DMS 273 (cell line): ENCODE measurements around the gene DMTF1.
"Not testable (repeated sequence)": the region's sequence is repeated elsewhere in the genome, so short reads cannot be mapped to it uniquely, and the experiment has no call there.

Experiments used
- DNase-seq: peaks from one replicate; lab custom pipeline; 2025; ENCODE audit not compliant: unreplicated experiment; lab: John Stamatoyannopoulos, UW

The DMTF1 gene

GRCh38 chr7:87220026-87220733 lies 67.9 kb downstream of the DMTF1 start:
- peak; percentile 98 for DNase-seq

- DNase-seq, result peak; percentile 68
These were observed 68.5 kb downstream of the DMTF1 start for GRCh38 chr7:87220734-87221215.

- no peak for DNase-seq
These were observed 71.4 kb downstream of the DMTF1 start for GRCh38 chr7:87223666-87224065.

GRCh38 chr7:87225696-87226095 lies 73.4 kb downstream of the DMTF1 start:
- no peak for DNase-seq

GRCh38 chr7:87226495-87226894 lies 74.2 kb downstream of the DMTF1 start:
- DNase-seq, result no peak

- peak; percentile 95 for DNase-seq
These were observed 79.0 kb downstream of the DMTF1 start for GRCh38 chr7:87231258-87231657.

GRCh38 chr7:87231711-87232110 lies 79.5 kb downstream of the DMTF1 start:
- DNase-seq, result peak; percentile 90

GRCh38 chr7:87234949-87235348 lies 82.7 kb downstream of the DMTF1 start:
- DNase-seq, result no peak

- not testable (repeated sequence) for DNase-seq
These were observed 86.3 kb downstream of the DMTF1 start for GRCh38 chr7:87238464-87239051.

GRCh38 chr7:87245671-87246070 lies 93.4 kb downstream of the DMTF1 start:
- DNase-seq, result not testable (repeated sequence)
